Muscle of leg (tissue), 11 donors: Measurements from ENCODE around the gene AGRN. TPM values are rescaled to one million over a fixed set of nuclear protein-coding genes. Genes with fewer than 3 reads are reported as not detected.
A peak's percentile ranks its signal among the peaks of the same experiment; 100 is the strongest.
"Not testable (repeated sequence)": the region's sequence is repeated elsewhere in the genome, so short reads cannot be mapped to it uniquely, and the experiment has no call there.

Experiments
- DNase-seq: peaks from one replicate; pipeline ENCODE4 v3.0.0; 2013
- H3K27ac ChIP-seq: one replicate; pipeline ENCODE4 v1.5.1; 2013; ENCODE audit warnings: mild to moderate bottlenecking, low read length, control low read depth
- H3K27me3 ChIP-seq: one replicate; pipeline ENCODE4 v1.6.1; 2013; ENCODE audit warnings: low read length; ENCODE audit not compliant: control insufficient read depth, insufficient read depth
- H3K36me3 ChIP-seq: one replicate; pipeline ENCODE4 v1.6.1; 2013; ENCODE audit warnings: low read length; ENCODE audit not compliant: control insufficient read depth, insufficient read depth
- H3K4me1 ChIP-seq: one replicate; pipeline ENCODE4 v1.6.1; 2013; ENCODE audit warnings: low read length; ENCODE audit not compliant: control insufficient read depth, insufficient read depth
- H3K4me3 ChIP-seq: one replicate; pipeline ENCODE4 v1.5.1; 2013; ENCODE audit warnings: low read length, control low read depth
- H3K9me3 ChIP-seq: replicated peaks from 2 replicates; pipeline ENCODE4 v1.6.1; 2013; ENCODE audit warnings: low read depth, low read length; ENCODE audit not compliant: control insufficient read depth
- WGBS: methylation state at CpG from one replicate; pipeline ENCODE4 v1.1.5; 2013; ENCODE audit warnings: missing lambda C conversion rate; ENCODE audit not compliant: insufficient coverage; 5-methylcytosine and 5-hydroxymethylcytosine counted together
- polyA plus RNA-seq, 8 donors: library from polyadenylated mRNA; unstranded; fragments of 120-200 nt; gene quantifications; one replicate each; pipeline versions ENCODE4 v1.2.1 to v1.2.3, GENCODE V29; 2013; ENCODE audit warnings: inconsistent platforms in 1 of 8, low replicate concordance in 1 of 8; ENCODE audit not compliant: insufficient read length in 8 of 8, insufficient read depth in 1 of 8
- total RNA-seq: library from RNA; stranded (reverse); fragments of 120-200 nt; gene quantifications from one replicate; pipeline ENCODE4 v1.2.4, GENCODE V29; 2013

Gene AGRN
- total and polyA plus RNA-seq, 9 donors = 16.0 to 92.0 (median 58.0) TPM

- no peak overlapping the region for H3K4me3 ChIP-seq
- H3K9me3 ChIP-seq = no peaks in the 10 kb centered on the region
- peaks cover 22% of the 10 kb centered on the region for H3K4me1 ChIP-seq
- no peak overlapping the region for H3K27ac ChIP-seq
- H3K27me3 ChIP-seq = peaks cover 85% of the 10 kb centered on the region
- no peaks in the 10 kb centered on the region for H3K36me3 ChIP-seq
- DNase-seq = peak; percentile 38
- WGBS = 18% methylated on average over 24 of the region's 29 CpGs
Observed at GRCh38 chr1:1062348-1063163, 42.6 kb downstream of the AGRN start.

- Histone ChIP-seq H3K4me1 (peaks cover 25% of the 10 kb centered on the region), H3K27ac (no peak overlapping the region), H3K4me3 (no peak overlapping the region), H3K9me3 (no peaks in the 10 kb centered on the region), H3K36me3 (no peaks in the 10 kb centered on the region), H3K27me3 (peaks cover 85% of the 10 kb centered on the region)
- no peak for DNase-seq
- 59% methylated on average over 18 of the region's 24 CpGs for WGBS
Observed at GRCh38 chr1:1063261-1063944, 43.5 kb downstream of the AGRN start.

- WGBS = 15% methylated on average over 40 of the region's 50 CpGs
- DNase-seq = peak; percentile 35
Observed at GRCh38 chr1:1063945-1064831, 44.3 kb downstream of the AGRN start.

GRCh38 chr1:1065265-1065939, 45.5 kb downstream of the AGRN start:
- WGBS = 54% methylated on average over 6 of the region's 20 CpGs
- no peaks in the 10 kb centered on the region for H3K36me3 ChIP-seq
- H3K9me3 ChIP-seq = no peaks in the 10 kb centered on the region
- peaks cover 25% of the 10 kb centered on the region for H3K4me1 ChIP-seq
- DNase-seq = no peak
- no peak overlapping the region for H3K27ac ChIP-seq
- H3K27me3 ChIP-seq = peaks cover 85% of the 10 kb centered on the region
- no peak overlapping the region for H3K4me3 ChIP-seq

More at GRCh38 chr1:1063945-1064831, 44.3 kb downstream of the AGRN start:
- no peaks in the 10 kb centered on the region for H3K9me3 ChIP-seq
- H3K27me3 ChIP-seq = peaks cover 81% of the 10 kb centered on the region
- H3K36me3 ChIP-seq = no peaks in the 10 kb centered on the region
- no peak overlapping the region for H3K4me3 ChIP-seq
- peaks cover 26% of the 10 kb centered on the region for H3K4me1 ChIP-seq
- H3K27ac ChIP-seq = no peak overlapping the region

- not testable (repeated sequence) for DNase-seq, H3K4me3 ChIP-seq, H3K9me3 ChIP-seq, H3K27ac ChIP-seq, H3K36me3 ChIP-seq
- 27% methylated on average over 3 of the region's 11 CpGs for WGBS
- Histone ChIP-seq H3K27me3 (peaks cover 84% of the 10 kb centered on the region), H3K4me1 (peaks cover 25% of the 10 kb centered on the region)
Observed at GRCh38 chr1:1065940-1066304, 46.0 kb downstream of the AGRN start.

- no peak overlapping the region for H3K4me3 ChIP-seq
- H3K27me3 ChIP-seq = peaks cover 78% of the 10 kb centered on the region
- H3K9me3 ChIP-seq = no peaks in the 10 kb centered on the region
- H3K27ac ChIP-seq = no peak overlapping the region
- H3K4me1 ChIP-seq = peaks cover 25% of the 10 kb centered on the region
- 66% methylated on average over 22 of the region's 27 CpGs for WGBS
- H3K36me3 ChIP-seq = no peaks in the 10 kb centered on the region
- DNase-seq = no peak
Observed at GRCh38 chr1:1066403-1067283, 46.7 kb downstream of the AGRN start.

GRCh38 chr1:1067284-1067859, 47.5 kb downstream of the AGRN start:
- Histone ChIP-seq H3K27ac (no peak overlapping the region), H3K27me3 (peaks cover 72% of the 10 kb centered on the region), H3K36me3 (no peaks in the 10 kb centered on the region), H3K4me3 (no peak overlapping the region), H3K4me1 (peaks cover 22% of the 10 kb centered on the region), H3K9me3 (no peaks in the 10 kb centered on the region)
- WGBS = 79% methylated on average over 52 of the region's 54 CpGs
- no peak for DNase-seq

GRCh38 chr1:1067860-1068516, 48.1 kb downstream of the AGRN start:
- no peak overlapping the region for H3K4me3 ChIP-seq
- peaks cover 18% of the 10 kb centered on the region for H3K4me1 ChIP-seq
- H3K9me3 ChIP-seq = no peaks in the 10 kb centered on the region
- H3K27ac ChIP-seq = no peak overlapping the region
- H3K36me3 ChIP-seq = no peaks in the 10 kb centered on the region
- 46% methylated on average over 25 of the region's 32 CpGs for WGBS
- peaks cover 66% of the 10 kb centered on the region for H3K27me3 ChIP-seq
- DNase-seq = no peak
